ENCODE results near the gene PKIB. TPM values are rescaled to one million over a fixed set of nuclear protein-coding genes. Genes with fewer than 3 reads are reported as not detected.

The PKIB gene
- total RNA-seq, 1 donor from 2014 or later, result 44.8 TPM

- DNase-seq (ENCODE audit: low spot score, unreplicated experiment), result no peak
- TF ChIP-seq CTCF (IDR thresholded peaks at IDR 0.05; ENCODE audit: unreplicated experiment), result no peak
- Mint-ChIP-seq H3K36me3 (ENCODE audit: insufficient read depth) (no peaks in the 10 kb centered on the region), H3K27me3 (no peaks in the 10 kb centered on the region), H3K4me3 (ENCODE audit: low read depth) (no peak overlapping the region), H3K9me3 (ENCODE audit: low read depth) (peaks cover 4% of the 10 kb centered on the region), H3K27ac (no peak overlapping the region), H3K4me1 (ENCODE audit: low read depth) (peaks cover 13% of the 10 kb centered on the region)
Observed at GRCh38 chr6:122695188-122695587, 85.0 kb downstream of the PKIB start.

GRCh38 chr6:122696079-122696478 lies 85.9 kb downstream of the PKIB start:
- Mint-ChIP-seq H3K36me3 (ENCODE audit: insufficient read depth) (no peaks in the 10 kb centered on the region), H3K4me1 (ENCODE audit: low read depth) (peaks cover 13% of the 10 kb centered on the region), H3K9me3 (ENCODE audit: low read depth) (peaks cover 4% of the 10 kb centered on the region), H3K4me3 (ENCODE audit: low read depth) (no peak overlapping the region), H3K27me3 (no peaks in the 10 kb centered on the region), H3K27ac (no peak overlapping the region)
- no peak for TF ChIP-seq CTCF (IDR thresholded peaks at IDR 0.05; ENCODE audit: unreplicated experiment)
- DNase-seq (ENCODE audit: low spot score, unreplicated experiment), result no peak

GRCh38 chr6:122696853-122697252 lies 86.6 kb downstream of the PKIB start:
- no peak for TF ChIP-seq CTCF (IDR thresholded peaks at IDR 0.05; ENCODE audit: unreplicated experiment)
- Mint-ChIP-seq H3K9me3 (ENCODE audit: low read depth) (peaks cover 4% of the 10 kb centered on the region), H3K27me3 (no peaks in the 10 kb centered on the region), H3K27ac (peak overlapping the region; percentile 34), H3K36me3 (ENCODE audit: insufficient read depth) (no peaks in the 10 kb centered on the region), H3K4me1 (ENCODE audit: low read depth) (peaks cover 13% of the 10 kb centered on the region), H3K4me3 (ENCODE audit: low read depth) (no peak overlapping the region)
- no peak for DNase-seq (ENCODE audit: low spot score, unreplicated experiment)

- no peak overlapping the region for H3K27ac Mint-ChIP-seq
- H3K9me3 Mint-ChIP-seq (ENCODE audit: low read depth), result peaks cover 4% of the 10 kb centered on the region
- H3K4me1 Mint-ChIP-seq (ENCODE audit: low read depth), result peaks cover 13% of the 10 kb centered on the region
- H3K4me3 Mint-ChIP-seq (ENCODE audit: low read depth), result no peak overlapping the region
- DNase-seq (ENCODE audit: low spot score, unreplicated experiment), result no peak
- H3K36me3 Mint-ChIP-seq (ENCODE audit: insufficient read depth), result no peaks in the 10 kb centered on the region
- TF ChIP-seq CTCF (IDR thresholded peaks at IDR 0.05; ENCODE audit: unreplicated experiment), result no peak
- H3K27me3 Mint-ChIP-seq, result no peaks in the 10 kb centered on the region
Observed at GRCh38 chr6:122697458-122697857, 87.3 kb downstream of the PKIB start.

- H3K4me3 Mint-ChIP-seq (ENCODE audit: low read depth), result no peak overlapping the region
- H3K27me3 Mint-ChIP-seq, result no peaks in the 10 kb centered on the region
- TF ChIP-seq CTCF (IDR thresholded peaks at IDR 0.05; ENCODE audit: unreplicated experiment), result no peak
- no peak for DNase-seq (ENCODE audit: low spot score, unreplicated experiment)
- peaks cover 10% of the 10 kb centered on the region for H3K4me1 Mint-ChIP-seq (ENCODE audit: low read depth)
- H3K36me3 Mint-ChIP-seq (ENCODE audit: insufficient read depth), result peaks cover 1% of the 10 kb centered on the region
- H3K9me3 Mint-ChIP-seq (ENCODE audit: low read depth), result peaks cover 4% of the 10 kb centered on the region
- H3K27ac Mint-ChIP-seq, result no peak overlapping the region
Observed at GRCh38 chr6:122701666-122702065, 91.5 kb downstream of the PKIB start.
